Stomach smooth muscle (tissue), 2 donors: Measurements from ENCODE around the gene ZNF483.
"Not testable (repeated sequence)": the region's sequence is repeated elsewhere in the genome, so short reads cannot be mapped to it uniquely, and the experiment has no call there.

Experiments
- H3K27ac ChIP-seq: one replicate; pipeline ENCODE4 v1.7.0; 2013; ENCODE audit warnings: mild to moderate bottlenecking, low read length, inconsistent platforms
- H3K27me3 ChIP-seq, 2 donors: one replicate each; pipeline ENCODE4 v1.7.0; 2013; ENCODE audit warnings: low read length in 2 of 2; ENCODE audit not compliant: insufficient read depth in 2 of 2, control insufficient read depth in 1 of 2
- H3K36me3 ChIP-seq, 2 donors: one replicate each; pipeline ENCODE4 v1.7.0; 2013; ENCODE audit warnings: low read length in 2 of 2; ENCODE audit not compliant: control insufficient read depth in 2 of 2, insufficient read depth in 2 of 2
- H3K4me1 ChIP-seq: one replicate; pipeline ENCODE4 v1.7.0; 2013; ENCODE audit warnings: low read length; ENCODE audit not compliant: control insufficient read depth, insufficient read depth
- H3K4me3 ChIP-seq, 2 donors: one replicate each; pipeline ENCODE4 v1.7.0; 2013; ENCODE audit warnings: low read length in 2 of 2
- H3K9ac ChIP-seq, 2 donors: one replicate each; pipeline ENCODE4 v1.7.0; 2013; ENCODE audit warnings: low read length in 2 of 2, mild to moderate bottlenecking in 1 of 2
- H3K9me3 ChIP-seq, 2 donors: one replicate each; pipeline ENCODE4 v1.7.0; 2013; ENCODE audit warnings: low read length in 2 of 2; ENCODE audit not compliant: control insufficient read depth in 2 of 2
- donor health status: healthy.
- donor health status: Pancreatic carcinoma.

Gene ZNF483

GRCh38 chr9:111542497-111543254, 17.7 kb downstream of the ZNF483 start:
- Histone ChIP-seq H3K9ac (no peak overlapping the region), H3K27ac (no peak overlapping the region), H3K9me3 (peaks cover 40 to 72% of the 10 kb centered on the region in 2 donors), H3K4me1 (no peaks in the 10 kb centered on the region), H3K27me3 (no peaks in the 10 kb centered on the region), H3K36me3 (peaks cover 33 to 45% of the 10 kb centered on the region in 2 donors), H3K4me3 (peak overlapping the region in 1 of 2 donors; percentile 13)

GRCh38 chr9:111548623-111549022, 23.6 kb downstream of the ZNF483 start:
- Histone ChIP-seq H3K9me3 (peaks cover 31 to 56% of the 10 kb centered on the region in 2 donors), H3K4me3 (peak overlapping the region in 1 of 2 donors; percentile 7), H3K9ac (no peak overlapping the region), H3K27ac (no peak overlapping the region), H3K27me3 (no peaks in the 10 kb centered on the region), H3K4me1 (no peaks in the 10 kb centered on the region), H3K36me3 (peaks cover 11 to 27% of the 10 kb centered on the region in 2 donors)

DNA sequence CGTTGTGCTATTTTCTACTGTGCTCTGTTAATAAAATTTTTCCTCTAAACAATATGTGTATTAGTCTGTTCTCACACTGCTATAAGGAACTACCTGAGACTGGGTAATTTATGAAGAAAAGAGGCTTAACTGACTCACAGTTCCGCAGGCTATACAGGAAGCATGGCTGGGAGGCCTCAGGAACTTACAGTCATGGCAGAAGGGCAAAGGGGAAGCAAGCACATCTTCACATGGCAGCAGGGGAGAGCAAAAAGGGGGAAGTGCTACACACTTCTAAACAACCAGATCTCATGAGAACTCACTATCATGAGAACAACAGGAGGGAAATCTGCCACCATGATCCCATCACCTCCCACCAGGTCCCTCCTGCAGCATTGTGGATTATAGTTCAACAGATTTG, 30.4 kb downstream of the ZNF483 start:
- Histone ChIP-seq H3K36me3 (peaks cover 6 to 14% of the 10 kb centered on the region in 2 donors), H3K9me3 (peaks cover 0 to 12% of the 10 kb centered on the region in 2 donors)
- not testable (repeated sequence) for H3K27ac ChIP-seq, H3K9ac ChIP-seq, H3K4me3 ChIP-seq, H3K27me3 ChIP-seq, H3K4me1 ChIP-seq

GRCh38 chr9:111559000-111559610, 34.1 kb downstream of the ZNF483 start:
- H3K36me3 ChIP-seq, result peaks cover 14 to 16% of the 10 kb centered on the region in 2 donors

DNA sequence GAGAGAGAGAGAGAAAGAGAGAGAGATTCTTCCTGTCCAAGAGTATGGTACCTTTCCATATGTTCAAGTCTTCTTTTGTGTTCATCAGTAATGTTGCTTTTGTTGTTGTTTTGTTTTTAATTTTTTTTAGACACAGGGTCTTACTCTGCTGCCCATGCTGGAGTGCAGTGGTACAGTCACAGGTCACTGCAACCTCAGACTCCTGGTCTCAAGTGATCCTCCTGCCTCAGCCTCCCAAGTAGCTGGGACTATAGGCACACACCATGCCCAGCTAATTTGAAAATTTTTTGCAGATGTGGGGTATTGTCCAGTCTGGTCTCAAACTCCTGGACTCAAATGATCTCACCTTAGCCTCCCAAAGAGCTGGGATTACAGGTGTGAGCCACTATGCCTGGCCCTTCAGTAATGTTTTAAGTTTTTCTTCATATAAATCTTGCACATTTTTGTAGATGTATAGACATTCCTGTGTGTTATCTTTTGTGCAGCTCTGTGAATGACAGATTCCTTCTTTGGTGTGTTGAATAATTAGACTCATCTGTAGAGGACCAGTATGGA, 36.3 kb downstream of the ZNF483 start:
- Histone ChIP-seq H3K9me3 (no peaks in the 10 kb centered on the region), H3K27ac (no peak overlapping the region), H3K27me3 (no peaks in the 10 kb centered on the region), H3K4me3 (no peak overlapping the region), H3K36me3 (peaks cover 12 to 14% of the 10 kb centered on the region in 2 donors), H3K4me1 (no peaks in the 10 kb centered on the region), H3K9ac (no peak overlapping the region)

More at GRCh38 chr9:111559000-111559610, 34.1 kb downstream of the ZNF483 start:
- peaks cover 0 to 5% of the 10 kb centered on the region in 2 donors for H3K9me3 ChIP-seq
- H3K27me3 ChIP-seq, result no peaks in the 10 kb centered on the region
- H3K4me1 ChIP-seq, result no peaks in the 10 kb centered on the region
- H3K27ac ChIP-seq, result no peak overlapping the region
- no peak overlapping the region for H3K9ac ChIP-seq
- no peak overlapping the region for H3K4me3 ChIP-seq

- Histone ChIP-seq H3K4me1 (no peaks in the 10 kb centered on the region), H3K9me3 (no peaks in the 10 kb centered on the region), H3K27ac (no peak overlapping the region), H3K9ac (no peak overlapping the region), H3K27me3 (no peaks in the 10 kb centered on the region), H3K36me3 (peaks cover 43 to 45% of the 10 kb centered on the region in 2 donors), H3K4me3 (no peak overlapping the region)
These were observed 41.3 kb downstream of the ZNF483 start for GRCh38 chr9:111566234-111566633.

- not testable (repeated sequence) for H3K27ac ChIP-seq, H3K4me3 ChIP-seq, H3K9ac ChIP-seq, H3K4me1 ChIP-seq, H3K9me3 ChIP-seq, H3K27me3 ChIP-seq
- H3K36me3 ChIP-seq, result peaks cover 43 to 49% of the 10 kb centered on the region in 2 donors
These were observed 43.1 kb downstream of the ZNF483 start for GRCh38 chr9:111568127-111568526.

DNA sequence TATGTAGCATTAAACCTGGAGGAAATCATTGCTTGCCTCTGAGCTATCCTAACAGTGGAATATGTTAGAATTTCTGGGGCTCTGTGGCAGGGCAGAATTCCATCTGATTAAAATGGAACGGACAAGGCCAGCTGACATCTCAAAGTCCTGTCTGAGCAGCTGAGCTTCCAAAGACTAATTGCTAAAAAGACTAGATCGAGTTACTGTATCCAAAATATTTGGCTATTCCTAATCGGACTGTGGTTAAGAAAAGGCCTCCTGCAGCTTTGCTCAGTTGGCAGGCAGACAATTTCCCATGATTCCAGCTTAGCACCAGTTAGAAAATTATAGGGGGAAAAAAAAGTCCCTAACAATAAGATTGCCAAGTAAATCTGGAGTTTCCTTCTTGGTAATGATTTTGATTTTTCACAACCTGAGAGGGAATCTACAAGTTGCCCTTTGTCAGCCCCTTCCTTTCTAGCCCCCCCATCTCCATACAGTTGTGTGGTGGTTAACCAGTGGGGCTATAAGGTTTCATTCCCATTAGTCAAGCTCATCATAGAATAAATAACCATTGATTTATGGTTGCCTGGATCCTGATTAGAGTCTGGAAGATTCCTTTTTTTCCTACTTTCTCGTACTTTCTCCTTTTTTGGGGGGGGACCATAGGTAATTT, 48.1 kb downstream of the ZNF483 start:
- Histone ChIP-seq H3K9me3 (no peaks in the 10 kb centered on the region), H3K27ac (no peak overlapping the region), H3K9ac (no peak overlapping the region), H3K4me3 (no peak overlapping the region), H3K27me3 (no peaks in the 10 kb centered on the region), H3K4me1 (no peaks in the 10 kb centered on the region), H3K36me3 (peaks cover 33 to 35% of the 10 kb centered on the region in 2 donors)

DNA sequence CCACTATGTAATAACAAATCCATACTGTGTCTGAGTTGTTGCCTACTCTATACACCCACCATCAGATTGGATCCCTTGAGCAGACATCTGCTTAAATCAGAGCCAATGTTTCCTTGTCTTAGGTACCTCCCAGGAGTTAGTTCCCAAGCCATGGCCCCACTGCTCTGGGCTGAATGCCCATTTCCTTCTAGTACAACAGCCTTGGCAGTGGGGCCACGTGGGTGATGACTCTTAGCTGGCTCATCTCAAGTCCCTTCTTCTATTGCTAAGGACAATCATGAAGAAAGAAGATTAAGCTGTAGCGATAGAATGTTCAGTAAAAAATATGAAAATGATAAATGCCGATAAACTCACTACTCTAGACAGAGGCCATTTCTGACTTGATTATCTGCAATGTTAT, 57.9 kb downstream of the ZNF483 start:
- Histone ChIP-seq H3K9me3 (no peaks in the 10 kb centered on the region), H3K4me3 (no peak overlapping the region), H3K9ac (no peak overlapping the region), H3K36me3 (peaks cover 20 to 42% of the 10 kb centered on the region in 2 donors), H3K27ac (no peak overlapping the region), H3K27me3 (no peaks in the 10 kb centered on the region), H3K4me1 (no peaks in the 10 kb centered on the region)

DNA sequence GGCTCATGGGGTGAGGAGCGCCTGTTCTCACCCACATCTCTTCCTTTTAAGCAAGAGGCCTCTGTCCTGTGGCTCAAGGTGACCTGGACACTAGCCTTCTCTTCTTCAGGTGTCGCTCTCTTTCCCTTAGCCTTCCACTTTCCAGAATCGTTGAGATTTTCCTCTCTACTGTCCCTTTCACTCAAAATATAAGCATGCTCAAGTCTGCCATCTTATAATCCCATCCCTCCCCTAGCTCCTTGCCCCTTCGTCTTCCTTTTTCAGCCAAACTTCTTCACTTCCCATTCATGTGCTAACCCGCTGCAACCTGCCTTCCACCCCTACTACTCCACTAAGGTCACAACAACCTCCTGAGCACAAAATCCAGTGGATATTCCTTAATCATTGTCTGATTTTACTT, 61.4 kb downstream of the ZNF483 start:
- Histone ChIP-seq H3K36me3 (peaks cover 20 to 30% of the 10 kb centered on the region in 2 donors), H3K9me3 (no peaks in the 10 kb centered on the region), H3K4me1 (no peaks in the 10 kb centered on the region)

More for the DNA sequence above, 61.4 kb downstream of the ZNF483 start:
- Histone ChIP-seq H3K9ac (no peak overlapping the region), H3K4me3 (no peak overlapping the region), H3K27ac (no peak overlapping the region), H3K27me3 (no peaks in the 10 kb centered on the region)
